ENCODE measurements around the gene PCDHGA11. TPM values are rescaled to one million over a fixed set of nuclear protein-coding genes. Genes with fewer than 3 reads are reported as not detected.
"Not testable (repeated sequence)": the region's sequence is repeated elsewhere in the genome, so short reads cannot be mapped to it uniquely, and the experiment has no call there.

PCDHGA11 gene
- total and polyA plus RNA-seq, 2 donors from 2014 or later = 0.37 to 3.6 TPM

GRCh38 chr5:141402553-141403243 is 18.2 kb upstream of the PCDHGA11 start, which contains the start of gene PCDHGA9:
TSS of gene PCDHGA9 (plus strand) at chr5:141402778. CDS start at chr5:141402953, 175 bp downstream.
- intact Hi-C loops (cut with DNase I) = no loop called here
- Histone ChIP-seq H3K27ac (ENCODE audit: low read depth in 2 of 2, low read length in 2 of 2) (no peak within 1 kb of the TSS), H3K9ac (ENCODE audit: low read length in 3 of 3) (no peak within 1 kb of the TSS), H3K27me3 (ENCODE audit: control insufficient read depth, insufficient read depth, low read length) (no peaks in the 10 kb centered on the region), H3K4me3 (ENCODE audit: low read length in 3 of 3) (peak within 1 kb of the TSS in 2 of 3 donors; percentile 49 to 57), H3K9me3 (ENCODE audit: control insufficient read depth in 2 of 3, insufficient read depth in 1 of 3, low read length in 3 of 3) (peaks cover 3 to 59% (median 23%) of the 10 kb centered on the region in 3 donors), H3K36me3 (ENCODE audit: control insufficient read depth in 2 of 3, insufficient read depth in 3 of 3, low read length in 3 of 3) (no peaks in the 10 kb centered on the region), H3K4me1 (ENCODE audit: control insufficient read depth in 2 of 3, insufficient read depth in 2 of 3, low read depth in 1 of 3, low read length in 3 of 3) (no peaks in the 10 kb centered on the region)
- DNase-seq (peak in 2 of 5 donors; percentile 35 to 38), FAIRE-seq (no peak)
- TF ChIP-seq CTCF (IDR thresholded peaks at IDR 0.05; ENCODE audit: borderline replicate concordance, extremely low read depth, insufficient read depth) = peak; percentile 8

- Histone ChIP-seq H3K4me1 (ENCODE audit: control insufficient read depth in 2 of 3, insufficient read depth in 2 of 3, low read depth in 1 of 3, low read length in 3 of 3) (no peaks in the 10 kb centered on the region), H3K27me3 (ENCODE audit: control insufficient read depth, insufficient read depth, low read length) (no peaks in the 10 kb centered on the region), H3K9ac (ENCODE audit: low read length in 3 of 3) (no peak overlapping the region), H3K27ac (ENCODE audit: low read depth in 2 of 2, low read length in 2 of 2) (no peak overlapping the region), H3K9me3 (ENCODE audit: control insufficient read depth in 2 of 3, insufficient read depth in 1 of 3, low read length in 3 of 3) (peaks cover 3 to 59% (median 23%) of the 10 kb centered on the region in 3 donors), H3K36me3 (ENCODE audit: control insufficient read depth in 2 of 3, insufficient read depth in 3 of 3, low read length in 3 of 3) (no peaks in the 10 kb centered on the region), H3K4me3 (ENCODE audit: low read length in 3 of 3) (peak overlapping the region in 2 of 3 donors; percentile 16 to 57)
- DNase-seq (no peak), FAIRE-seq (no peak)
- TF ChIP-seq CTCF (IDR thresholded peaks at IDR 0.05; ENCODE audit: borderline replicate concordance, extremely low read depth, insufficient read depth) = no peak
- intact Hi-C loops (cut with DNase I) = no loop called here
These were observed 17.5 kb upstream of the PCDHGA11 start for GRCh38 chr5:141403387-141403786.

- H3K36me3 ChIP-seq (ENCODE audit: control insufficient read depth in 2 of 3, insufficient read depth in 3 of 3, low read length in 3 of 3); H3K27me3 ChIP-seq (ENCODE audit: control insufficient read depth, insufficient read depth, low read length); H3K9ac ChIP-seq (ENCODE audit: low read length in 3 of 3); H3K4me3 ChIP-seq (ENCODE audit: low read length in 3 of 3); FAIRE-seq; intact Hi-C loops (cut with DNase I); H3K27ac ChIP-seq (ENCODE audit: low read depth in 2 of 2, low read length in 2 of 2); H3K4me1 ChIP-seq (ENCODE audit: control insufficient read depth in 2 of 3, insufficient read depth in 2 of 3, low read depth in 1 of 3, low read length in 3 of 3): not testable (repeated sequence)
- peak in 3 of 5 donors; percentile 55 to 61 (median 57) for DNase-seq
- H3K9me3 ChIP-seq (ENCODE audit: control insufficient read depth in 2 of 3, insufficient read depth in 1 of 3, low read length in 3 of 3) = peaks cover 3 to 61% (median 22%) of the 10 kb centered on the region in 3 donors
- TF ChIP-seq CTCF (IDR thresholded peaks at IDR 0.05; ENCODE audit: borderline replicate concordance, extremely low read depth, insufficient read depth) = peak; percentile 27
These were observed 12.9 kb upstream of the PCDHGA11 start, which contains the start of gene PCDHGB6 for GRCh38 chr5:141407790-141408505. TSS of gene PCDHGB6 (plus strand) at chr5:141408021. CDS start at chr5:141408203, 182 bp downstream.

Data from kidney (tissue), 14 donors.